PFSK-1 (cell line): Measurements from ENCODE around the gene TIMD4.

Experiments
- FOXP2 ChIP-seq: optimal IDR thresholded peaks from 2 replicates; pipeline ENCODE3; 2011; ENCODE audit warnings: borderline replicate concordance, control low read depth, inconsistent platforms; ENCODE audit not compliant: insufficient read depth; ENCODE audit errors: extremely low read length, extremely low read depth
- POLR2AphosphoS5 ChIP-seq: IDR thresholded peaks from 2 replicates; pipeline ENCODE4 v1.6.1; 2012; ENCODE audit warnings: low read depth, mild to moderate bottlenecking, control low read depth, low read length, moderate library complexity
- SIN3A ChIP-seq: IDR thresholded peaks from 2 replicates; pipeline ENCODE4 v1.6.1; 2012; ENCODE audit warnings: mild to moderate bottlenecking, low read length, moderate library complexity, borderline replicate concordance; ENCODE audit not compliant: insufficient read depth
- TAF1 ChIP-seq: IDR thresholded peaks from 2 replicates; pipeline ENCODE4 v1.6.1; 2012; ENCODE audit warnings: low read length, control low read depth, borderline replicate concordance; ENCODE audit not compliant: insufficient read depth
- TF ChIP-seq, protein P1 (sequence below), 2 experiments: IDR thresholded peaks; 2 replicates each; pipeline versions ENCODE4 v1.6.1 to v1.8.0; 2011 to 2012; ENCODE audit warnings: low read depth in 2 of 2, low read length in 2 of 2, control low read depth in 1 of 2, inconsistent platforms in 1 of 2, mild to moderate bottlenecking in 1 of 2, moderate library complexity in 1 of 2; ENCODE audit not compliant: insufficient read depth in 1 of 2

TIMD4 gene

DNA sequence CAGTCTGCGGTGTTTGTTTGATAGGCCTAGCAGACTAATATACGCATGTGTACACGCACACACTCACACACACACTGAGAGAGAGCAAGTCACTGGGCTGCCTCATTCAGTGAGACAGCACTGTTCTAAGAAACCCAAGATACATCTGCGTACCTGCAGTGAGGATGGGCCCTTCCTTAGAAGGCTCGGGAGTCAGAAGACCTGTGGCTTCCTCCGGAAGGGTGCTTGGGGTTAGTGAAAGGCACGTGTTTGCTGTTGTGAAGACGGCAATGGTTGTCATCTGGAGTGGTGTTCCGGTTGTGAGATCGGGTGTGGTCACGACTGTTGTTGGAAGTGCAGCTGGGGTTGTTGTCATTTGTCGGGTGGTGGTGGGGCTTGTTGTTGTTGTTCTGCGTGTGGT, 11.7 kb downstream of the TIMD4 start:
- no peak for TF ChIP-seq SIN3A
- TF ChIP-seq, protein P1, sequence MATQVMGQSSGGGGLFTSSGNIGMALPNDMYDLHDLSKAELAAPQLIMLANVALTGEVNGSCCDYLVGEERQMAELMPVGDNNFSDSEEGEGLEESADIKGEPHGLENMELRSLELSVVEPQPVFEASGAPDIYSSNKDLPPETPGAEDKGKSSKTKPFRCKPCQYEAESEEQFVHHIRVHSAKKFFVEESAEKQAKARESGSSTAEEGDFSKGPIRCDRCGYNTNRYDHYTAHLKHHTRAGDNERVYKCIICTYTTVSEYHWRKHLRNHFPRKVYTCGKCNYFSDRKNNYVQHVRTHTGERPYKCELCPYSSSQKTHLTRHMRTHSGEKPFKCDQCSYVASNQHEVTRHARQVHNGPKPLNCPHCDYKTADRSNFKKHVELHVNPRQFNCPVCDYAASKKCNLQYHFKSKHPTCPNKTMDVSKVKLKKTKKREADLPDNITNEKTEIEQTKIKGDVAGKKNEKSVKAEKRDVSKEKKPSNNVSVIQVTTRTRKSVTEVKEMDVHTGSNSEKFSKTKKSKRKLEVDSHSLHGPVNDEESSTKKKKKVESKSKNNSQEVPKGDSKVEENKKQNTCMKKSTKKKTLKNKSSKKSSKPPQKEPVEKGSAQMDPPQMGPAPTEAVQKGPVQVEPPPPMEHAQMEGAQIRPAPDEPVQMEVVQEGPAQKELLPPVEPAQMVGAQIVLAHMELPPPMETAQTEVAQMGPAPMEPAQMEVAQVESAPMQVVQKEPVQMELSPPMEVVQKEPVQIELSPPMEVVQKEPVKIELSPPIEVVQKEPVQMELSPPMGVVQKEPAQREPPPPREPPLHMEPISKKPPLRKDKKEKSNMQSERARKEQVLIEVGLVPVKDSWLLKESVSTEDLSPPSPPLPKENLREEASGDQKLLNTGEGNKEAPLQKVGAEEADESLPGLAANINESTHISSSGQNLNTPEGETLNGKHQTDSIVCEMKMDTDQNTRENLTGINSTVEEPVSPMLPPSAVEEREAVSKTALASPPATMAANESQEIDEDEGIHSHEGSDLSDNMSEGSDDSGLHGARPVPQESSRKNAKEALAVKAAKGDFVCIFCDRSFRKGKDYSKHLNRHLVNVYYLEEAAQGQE (IDR thresholded peaks at IDR 0.05; ENCODE audit: insufficient read depth in 1 of 2, low read depth in 2 of 2, low read length in 2 of 2): no peak
- TF ChIP-seq TAF1: no peak
- TF ChIP-seq POLR2AphosphoS5: no peak
- no peak for TF ChIP-seq FOXP2

DNA sequence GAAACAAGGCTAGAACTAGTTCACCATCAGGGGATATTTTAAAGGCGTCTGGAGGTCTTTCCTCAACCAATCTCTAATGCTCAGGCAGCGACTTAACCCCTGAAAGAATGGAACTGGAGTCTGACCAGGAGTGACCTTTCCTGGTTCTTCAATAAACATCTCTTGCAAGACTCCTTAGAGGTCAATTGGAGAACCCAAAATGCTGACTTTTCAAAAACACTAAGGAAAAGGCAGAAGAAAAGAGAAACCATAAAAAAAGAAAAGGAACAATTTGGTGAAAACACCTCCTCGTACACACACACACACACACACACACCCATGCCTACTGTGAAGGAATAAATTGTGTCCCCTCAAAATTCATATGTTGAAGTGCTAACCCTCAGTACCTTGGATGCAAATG, 12.3 kb downstream of the TIMD4 start:
- no peak for TF ChIP-seq SIN3A

DNA sequence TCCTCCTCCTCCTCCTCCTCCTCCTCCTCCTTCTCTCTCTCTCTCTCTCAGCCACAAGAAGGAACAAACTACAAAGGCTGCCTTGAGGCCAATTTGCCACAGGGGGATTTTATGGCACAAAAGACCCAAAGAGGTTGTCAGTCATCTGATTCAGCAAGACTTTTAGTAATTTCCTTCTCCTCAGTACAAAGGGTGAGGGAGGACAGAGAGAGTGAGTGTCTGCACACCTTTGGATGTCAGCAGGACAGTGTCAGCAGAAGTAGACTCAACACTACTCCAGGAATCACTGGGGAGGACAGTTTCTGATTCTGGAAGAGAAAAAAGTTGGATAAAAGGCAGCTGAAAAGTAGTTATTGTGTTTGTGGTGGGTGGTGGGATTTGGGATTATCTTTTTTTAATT, 13.6 kb downstream of the TIMD4 start:
- TF ChIP-seq POLR2AphosphoS5: no peak
- TF ChIP-seq TAF1: no peak
- TF ChIP-seq FOXP2: no peak
- no peak for TF ChIP-seq SIN3A
- TF ChIP-seq, protein P1 (IDR thresholded peaks at IDR 0.05; ENCODE audit: insufficient read depth in 1 of 2, low read depth in 2 of 2, low read length in 2 of 2): no peak

DNA sequence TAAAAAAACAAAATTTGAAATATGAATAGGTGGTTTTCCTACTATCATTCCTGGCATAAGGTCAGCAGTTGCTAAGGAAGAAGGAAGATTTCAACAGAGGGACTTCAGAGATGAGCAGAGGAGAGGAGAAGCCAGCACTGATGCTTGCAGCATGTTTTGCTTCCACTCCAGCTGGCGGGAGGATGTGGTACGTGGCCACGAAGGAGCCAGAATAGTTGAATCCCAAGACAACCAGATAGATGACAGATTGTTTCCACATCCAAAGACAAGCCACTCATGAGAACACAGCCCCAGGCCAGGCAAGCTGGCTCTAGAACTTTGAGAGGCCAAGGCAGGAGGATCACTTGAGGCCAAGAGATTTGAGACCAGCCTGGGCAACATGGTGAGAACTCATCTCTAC, 15.1 kb downstream of the TIMD4 start:
- TF ChIP-seq POLR2AphosphoS5: no peak
- TF ChIP-seq, protein P1 (IDR thresholded peaks at IDR 0.05; ENCODE audit: insufficient read depth in 1 of 2, low read depth in 2 of 2, low read length in 2 of 2): no peak
- TF ChIP-seq FOXP2: no peak
- TF ChIP-seq TAF1: no peak
- no peak for TF ChIP-seq SIN3A

DNA sequence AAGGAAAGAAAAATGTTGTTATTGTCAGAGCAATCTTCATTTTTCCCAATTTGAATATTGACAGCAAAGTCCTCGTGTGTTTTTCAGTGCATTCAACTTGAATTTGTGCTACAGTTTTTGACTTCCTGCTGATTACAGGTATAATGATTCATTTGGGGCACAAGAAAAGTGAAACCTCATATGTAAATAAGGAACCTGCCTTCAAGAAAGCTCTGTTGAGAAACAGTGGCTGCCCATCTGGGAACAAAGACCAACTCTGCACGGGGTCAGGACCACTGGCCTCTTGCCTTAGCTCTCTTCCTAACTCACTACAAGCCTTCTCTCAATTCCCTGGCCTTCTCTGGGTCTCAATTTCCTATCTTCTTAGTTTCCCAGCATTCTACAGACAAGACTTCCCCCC, 21.0 kb downstream of the TIMD4 start:
- TF ChIP-seq, protein P1 (IDR thresholded peaks at IDR 0.05; ENCODE audit: insufficient read depth in 1 of 2, low read depth in 2 of 2, low read length in 2 of 2): no peak
- TF ChIP-seq FOXP2: no peak
- TF ChIP-seq POLR2AphosphoS5: no peak
- TF ChIP-seq TAF1: no peak
- no peak for TF ChIP-seq SIN3A
